HEK293 (cell line): Measurements from ENCODE around the gene MYORG.

ENCODE experiments used
- CTCF ChIA-PET: fragments of 350-600 bp; formaldehyde crosslinking; extraction: SDS; loops from one replicate; lab custom pipeline; 2021; ENCODE audit warnings: antibody characterized with exemption; lab: Yijun Ruan, JAX
- POLR2A ChIA-PET: fragments of 300-600 bp; formaldehyde crosslinking; extraction: SDS; loops from one replicate; lab custom pipeline; 2020; ENCODE audit warnings: antibody characterized with exemption, inconsistent platforms; lab: Yijun Ruan, JAX
- H3K27ac ChIP-seq: fragments of 200-500 bp; sonication (Bioruptor generic); 2 replicates; pipeline ENCODE4 v1.5.1; 2014; ENCODE audit warnings: low read depth, low read length, control low read depth, inconsistent platforms; ENCODE audit errors: extremely low read depth
- H3K36me3 ChIP-seq, 2 experiments: fragments of 200-500 bp in 1 of 2; sonication (Bioruptor generic) in 1 of 2; 1 replicate in 1 of 2; 2 replicates in 1 of 2; pipeline ENCODE4 v1.5.1; 2014 to 2017; ENCODE audit warnings: inconsistent platforms in 2 of 2, low read length in 2 of 2; ENCODE audit not compliant: control insufficient read depth in 2 of 2, insufficient read depth in 1 of 2
- H3K4me1 ChIP-seq: fragments of 200-500 bp; sonication (Bioruptor generic); 2 replicates; pipeline ENCODE4 v1.5.1; 2014; ENCODE audit warnings: mild to moderate bottlenecking, low read length, inconsistent platforms; ENCODE audit not compliant: control insufficient read depth, insufficient read depth
- H3K4me3 ChIP-seq: 2 replicates; pipeline ENCODE4 v1.5.1; 2011; ENCODE audit warnings: low read depth, mild to moderate bottlenecking, control low read depth, low read length, moderate library complexity
- H3K9me3 ChIP-seq: fragments of 200-500 bp; sonication (Bioruptor generic); 2 replicates; pipeline ENCODE4 v1.5.1; 2014; ENCODE audit warnings: low read depth, low read length, inconsistent platforms; ENCODE audit not compliant: control insufficient read depth, insufficient read depth
- HIC1 ChIP-seq: fragments of 450-650 bp; formaldehyde crosslinking; IDR thresholded peaks from 2 replicates; pipeline ENCODE4 v1.5.1; 2016; ENCODE audit warnings: missing biosample characterization, missing genetic modification characterization
- IKZF3 ChIP-seq: fragments of 450-650 bp; IDR thresholded peaks from 2 replicates; pipeline ENCODE4 v1.5.0; 2018; ENCODE audit warnings: missing biosample characterization, mild to moderate bottlenecking, missing genetic modification characterization, moderate library complexity
- PRDM1 ChIP-seq: fragments of 450-650 bp; formaldehyde crosslinking; IDR thresholded peaks from 2 replicates; pipeline ENCODE4; 2016; ENCODE audit warnings: missing biosample characterization, missing genetic modification characterization
- PRDM10 ChIP-seq: fragments of 450-650 bp; formaldehyde crosslinking; IDR thresholded peaks from 2 replicates; pipeline ENCODE4 v1.5.1; 2016; ENCODE audit warnings: missing biosample characterization, missing genetic modification characterization
- TSHZ1 ChIP-seq: fragments of 450-650 bp; formaldehyde crosslinking; IDR thresholded peaks from 2 replicates; pipeline ENCODE4 v1.5.1; 2016; ENCODE audit warnings: missing biosample characterization, missing genetic modification characterization, borderline replicate concordance
- ZBTB48 ChIP-seq: fragments of 450-650 bp; formaldehyde crosslinking; IDR thresholded peaks from 2 replicates; pipeline ENCODE4 v1.5.1; 2016; ENCODE audit warnings: missing biosample characterization, missing genetic modification characterization
- ZBTB6 ChIP-seq: fragments of 450-650 bp; formaldehyde crosslinking; IDR thresholded peaks from 2 replicates; pipeline ENCODE4 v1.5.1; 2017; ENCODE audit warnings: missing biosample characterization, missing genetic modification characterization
- ZBTB8A ChIP-seq: fragments of 450-650 bp; formaldehyde crosslinking; IDR thresholded peaks from 2 replicates; pipeline ENCODE4 v1.5.1; 2016; ENCODE audit warnings: missing biosample characterization, missing genetic modification characterization
- ZFP37 ChIP-seq: fragments of 450-650 bp; formaldehyde crosslinking; IDR thresholded peaks from 2 replicates; pipeline ENCODE4 v1.5.1; 2016; ENCODE audit warnings: missing biosample characterization, missing genetic modification characterization
- ZNF26 ChIP-seq: fragments of 450-650 bp; formaldehyde crosslinking; IDR thresholded peaks from 2 replicates; pipeline ENCODE4 v1.5.1; 2016; ENCODE audit warnings: missing biosample characterization, missing genetic modification characterization
- ZNF335 ChIP-seq: fragments of 450-650 bp; formaldehyde crosslinking; conservative IDR thresholded peaks from 2 replicates; pipeline ENCODE4 v1.5.1; 2016; ENCODE audit warnings: missing biosample characterization, missing genetic modification characterization
- ZNF366 ChIP-seq: fragments of 450-650 bp; formaldehyde crosslinking; conservative IDR thresholded peaks from 2 replicates; pipeline ENCODE4 v1.5.1; 2016; ENCODE audit warnings: missing biosample characterization, missing genetic modification characterization
- ZNF501 ChIP-seq: fragments of 450-650 bp; formaldehyde crosslinking; IDR thresholded peaks from 2 replicates; pipeline ENCODE4 v1.5.1; 2016; ENCODE audit warnings: missing biosample characterization, missing genetic modification characterization
- ZNF571 ChIP-seq: fragments of 450-650 bp; formaldehyde crosslinking; IDR thresholded peaks from 2 replicates; pipeline ENCODE4 v1.5.0; 2017; ENCODE audit warnings: missing biosample characterization, missing genetic modification characterization
- ZNF658 ChIP-seq: fragments of 450-650 bp; formaldehyde crosslinking; IDR thresholded peaks from 2 replicates; pipeline ENCODE4; 2016; ENCODE audit warnings: missing biosample characterization, missing genetic modification characterization
- ZNF660 ChIP-seq: fragments of 450-650 bp; IDR thresholded peaks from 2 replicates; pipeline ENCODE4 v1.5.1; 2018; ENCODE audit warnings: missing biosample characterization, mild to moderate bottlenecking, missing genetic modification characterization
- ZNF692 ChIP-seq: fragments of 450-650 bp; formaldehyde crosslinking; IDR thresholded peaks from 2 replicates; pipeline ENCODE4 v1.5.1; 2016; ENCODE audit warnings: missing biosample characterization, missing genetic modification characterization
- ZSCAN5A ChIP-seq: fragments of 450-650 bp; formaldehyde crosslinking; IDR thresholded peaks from 2 replicates; pipeline ENCODE4 v1.5.1; 2016; ENCODE audit warnings: missing biosample characterization, missing genetic modification characterization

The MYORG gene

GRCh38 chr9:34328987-34329832 is 47.5 kb downstream of the MYORG start, which contains the start of the genes KIF24 and NUDT2 (continued):
- TF ChIP-seq ZNF571 (tag by site-specific recombination), result no peak
- peak; percentile 25; the same call in 1 of the 2 replicates for TF ChIP-seq HIC1
- TF ChIP-seq ZBTB6 (tag by site-specific recombination), result no peak
- TF ChIP-seq, all 188 proteins: peak for 42

GRCh38 chr9:34328500-34328986 is 48.2 kb downstream of the MYORG start:
- POLR2A ChIA-PET, result interaction anchor here (0.8 to 1.0 kb wide), 2 partner anchors 48 to 280 kb away, joined by 4 read pairs; partner anchors contain the start of genes MYORG and UBAP2
- Histone ChIP-seq H3K36me3 (no peaks in the 10 kb centered on the region), H3K4me3 (peak overlapping the region; percentile 73), H3K27ac (peak overlapping the region; percentile 69), H3K9me3 (no peaks in the 10 kb centered on the region), H3K4me1 (peaks cover under 1% of the 10 kb centered on the region; the same call in 1 of the 2 replicates)
- CTCF ChIA-PET, result interaction anchor here (0.5 to 1.6 kb wide), 8 partner anchors 49 to 306 kb away, joined by 3 to 8 read pairs (median 4); partner anchors contain the start of genes MYORG and UBAP1
- TF ChIP-seq ZBTB8A (tag by site-specific recombination), result peak; percentile 99
- 0 out of 2 replicates have a peak, but pooled peaks have one; percentile 67 for TF ChIP-seq ZNF501
- 0 out of 2 replicates have a peak, but pooled peaks have one; percentile 11 for TF ChIP-seq ZNF692 (tag by site-specific recombination)
- TF ChIP-seq TSHZ1 (tag by site-specific recombination), result 0 out of 2 replicates have a peak, but pooled peaks have one; percentile 19
- TF ChIP-seq ZFP37 (tag by site-specific recombination), result peak; percentile 99
- TF ChIP-seq ZBTB48, result peak; percentile 62; the same call in 1 of the 2 replicates
- TF ChIP-seq PRDM10 (tag by site-specific recombination), result peak; percentile 92
- no peak for TF ChIP-seq ZNF26 (tag by site-specific recombination)
- peak; percentile 52 for TF ChIP-seq IKZF3 (tag by site-specific recombination)
- no peak for TF ChIP-seq ZNF658 (tag by site-specific recombination)
- TF ChIP-seq ZNF335 (tag by site-specific recombination), result peak; percentile 93
- TF ChIP-seq ZSCAN5A (tag by site-specific recombination), result no peak
- TF ChIP-seq ZNF660 (tag by site-specific recombination), result 0 out of 2 replicates have a peak, but pooled peaks have one; percentile 34
- peak; percentile 61; the same call in 1 of the 2 replicates for TF ChIP-seq PRDM1 (tag by site-specific recombination)
- TF ChIP-seq ZNF366 (tag by site-specific recombination), result peak; percentile 60
